DND-41 (cell line): Measurements from ENCODE around the gene CHST1.

Source experiments
- ATAC-seq: fragments of 200-7000 bp; cut with Tn5 transposase; 3 replicates; pipeline ENCODE4 v1.9.1; 2021; ENCODE audit warnings: low read depth; ENCODE audit not compliant: insufficient read depth
- DNase-seq: peaks from one replicate; pipeline ENCODE4 v3.0.0-alpha.2; 2020
- H2AFZ ChIP-seq: 2 replicates; pipeline ENCODE4 v1.6.0; 2012; ENCODE audit warnings: low read depth, low read length
- H3K27ac ChIP-seq: 2 replicates; pipeline ENCODE4 v1.5.1; 2012; ENCODE audit warnings: low read length, inconsistent platforms
- H3K27me3 ChIP-seq: fragments of 200-600 bp; sonication (generic); 2 replicates; pipeline ENCODE4 v1.6.0; 2012; ENCODE audit warnings: low read length, mild to moderate bottlenecking, inconsistent platforms; ENCODE audit not compliant: insufficient read depth, poor library complexity
- H3K36me3 ChIP-seq: 2 replicates; pipeline ENCODE4 v1.5.1; 2012; ENCODE audit warnings: low read length, inconsistent platforms; ENCODE audit not compliant: insufficient read depth
- H3K4me1 ChIP-seq: 2 replicates; pipeline ENCODE4 v1.5.1; 2012; ENCODE audit warnings: mild to moderate bottlenecking, low read length; ENCODE audit not compliant: insufficient read depth
- H3K4me2 ChIP-seq: 2 replicates; pipeline ENCODE4 v1.6.0; 2012; ENCODE audit warnings: mild to moderate bottlenecking, moderate library complexity, low read length, inconsistent platforms; ENCODE audit not compliant: insufficient read depth
- H3K4me3 ChIP-seq, 2 experiments: fragments of 200-600 bp in 1 of 2; shearing (Covaris generic) in 1 of 2; 2 replicates each; pipeline ENCODE4 v1.5.1; 2012 to 2016; ENCODE audit warnings: inconsistent platforms in 2 of 2, low read length in 2 of 2, mild to moderate bottlenecking in 2 of 2, low read depth in 1 of 2, moderate library complexity in 1 of 2
- H3K79me2 ChIP-seq: 2 replicates; pipeline ENCODE4 v1.6.0; 2012; ENCODE audit warnings: low read length, inconsistent platforms; ENCODE audit not compliant: insufficient read depth
- H3K9ac ChIP-seq: 2 replicates; pipeline ENCODE4 v1.6.0; 2012; ENCODE audit warnings: low read depth, mild to moderate bottlenecking, inconsistent platforms, low read length, moderate library complexity
- H3K9me3 ChIP-seq: 2 replicates; pipeline ENCODE4 v1.5.1; 2012; ENCODE audit warnings: low read length, moderate library complexity, mild to moderate bottlenecking, inconsistent platforms; ENCODE audit not compliant: insufficient read depth, severe bottlenecking
- H4K20me1 ChIP-seq: 2 replicates; pipeline ENCODE4 v1.6.0; 2012; ENCODE audit warnings: low read length; ENCODE audit not compliant: insufficient read depth
- EZH2 ChIP-seq: IDR thresholded peaks from 3 replicates; pipeline ENCODE4 v1.6.1; 2012; ENCODE audit warnings: borderline replicate concordance, low read depth, mild to moderate bottlenecking, moderate library complexity, low read length, inconsistent platforms; ENCODE audit not compliant: severe bottlenecking
- TF ChIP-seq, protein P1 (sequence below): IDR thresholded peaks from 2 replicates; pipeline ENCODE4 v1.5.1; 2012; ENCODE audit warnings: borderline replicate concordance, low read length, moderate library complexity, mild to moderate bottlenecking; ENCODE audit not compliant: poor library complexity, severe bottlenecking; ENCODE audit errors: extremely low read depth

CHST1 gene

GRCh38 chr11:45684440-45684839 lies 19.0 kb upstream of the CHST1 start:
- ATAC-seq: no peak
- peak overlapping the region; percentile 67 for H3K27ac ChIP-seq
- TF ChIP-seq, protein P1, sequence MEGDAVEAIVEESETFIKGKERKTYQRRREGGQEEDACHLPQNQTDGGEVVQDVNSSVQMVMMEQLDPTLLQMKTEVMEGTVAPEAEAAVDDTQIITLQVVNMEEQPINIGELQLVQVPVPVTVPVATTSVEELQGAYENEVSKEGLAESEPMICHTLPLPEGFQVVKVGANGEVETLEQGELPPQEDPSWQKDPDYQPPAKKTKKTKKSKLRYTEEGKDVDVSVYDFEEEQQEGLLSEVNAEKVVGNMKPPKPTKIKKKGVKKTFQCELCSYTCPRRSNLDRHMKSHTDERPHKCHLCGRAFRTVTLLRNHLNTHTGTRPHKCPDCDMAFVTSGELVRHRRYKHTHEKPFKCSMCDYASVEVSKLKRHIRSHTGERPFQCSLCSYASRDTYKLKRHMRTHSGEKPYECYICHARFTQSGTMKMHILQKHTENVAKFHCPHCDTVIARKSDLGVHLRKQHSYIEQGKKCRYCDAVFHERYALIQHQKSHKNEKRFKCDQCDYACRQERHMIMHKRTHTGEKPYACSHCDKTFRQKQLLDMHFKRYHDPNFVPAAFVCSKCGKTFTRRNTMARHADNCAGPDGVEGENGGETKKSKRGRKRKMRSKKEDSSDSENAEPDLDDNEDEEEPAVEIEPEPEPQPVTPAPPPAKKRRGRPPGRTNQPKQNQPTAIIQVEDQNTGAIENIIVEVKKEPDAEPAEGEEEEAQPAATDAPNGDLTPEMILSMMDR: no peak
- TF ChIP-seq EZH2: no peak

DNA sequence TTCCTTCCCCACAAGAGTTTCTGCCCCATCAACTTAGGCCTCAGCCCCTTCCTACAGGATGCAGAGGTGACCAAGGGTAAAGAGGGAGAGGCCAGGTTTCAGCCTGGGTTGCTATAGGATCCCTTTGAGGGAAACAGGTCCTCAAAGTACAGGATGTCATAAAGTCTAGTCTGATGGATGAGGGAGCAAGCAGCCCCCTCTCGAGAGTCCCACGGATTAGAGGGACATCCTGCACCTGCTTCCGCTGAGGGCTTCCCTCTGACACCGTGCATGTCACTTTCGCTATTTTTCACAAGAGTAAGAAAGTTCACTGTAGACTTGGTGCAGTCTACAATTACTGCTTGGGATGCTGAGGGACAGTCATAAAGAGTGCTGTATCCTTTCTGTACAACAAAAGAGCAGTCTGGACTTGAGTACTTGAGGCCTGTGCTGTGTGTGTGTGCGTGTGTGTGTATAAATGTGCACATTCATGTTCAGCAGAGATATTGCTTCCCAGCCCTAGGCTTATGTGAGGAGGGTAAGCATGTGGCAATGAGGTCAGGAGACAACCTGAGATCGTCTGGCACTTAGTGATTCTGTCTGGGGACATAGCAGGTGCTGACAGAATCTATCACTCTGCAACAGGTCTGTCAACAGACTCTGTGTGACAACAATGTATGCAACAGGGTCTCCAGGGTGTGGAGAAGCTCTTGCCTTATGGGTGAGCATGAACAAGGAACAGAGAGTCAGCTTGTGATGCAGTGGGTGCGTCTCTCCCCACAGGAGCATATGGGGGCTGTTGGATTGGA lies 18.0 kb upstream of the CHST1 start:
- no peak overlapping the region for H2AFZ ChIP-seq
- no peaks in the 10 kb centered on the region for H3K36me3 ChIP-seq
- H3K4me3 ChIP-seq: no peak overlapping the region
- H3K27ac ChIP-seq: peak overlapping the region; percentile 67
- no peak for TF ChIP-seq EZH2
- TF ChIP-seq, protein P1: no peak
- DNase-seq (peak; percentile 47), ATAC-seq (peak; percentile 82)
- peak overlapping the region; percentile 22; the same call in 1 of the 2 replicates for H3K9ac ChIP-seq
- H3K4me2 ChIP-seq: peak overlapping the region; percentile 24; the same call in 1 of the 2 replicates
- H3K9me3 ChIP-seq: no peaks in the 10 kb centered on the region
- no peaks in the 10 kb centered on the region for H4K20me1 ChIP-seq
- H3K27me3 ChIP-seq: peaks cover under 1% of the 10 kb centered on the region
- peaks cover 45% of the 10 kb centered on the region for H3K4me1 ChIP-seq
- no peaks in the 10 kb centered on the region for H3K79me2 ChIP-seq

More at GRCh38 chr11:45684440-45684839, 19.0 kb upstream of the CHST1 start:
- no peak for DNase-seq
- H3K9ac ChIP-seq: 0 out of 2 replicates have a peak overlapping the region, but pooled peaks have one; percentile 22
- H4K20me1 ChIP-seq: no peaks in the 10 kb centered on the region
- H3K27me3 ChIP-seq: peaks cover 5% of the 10 kb centered on the region
- peaks cover 54% of the 10 kb centered on the region for H3K4me1 ChIP-seq
- H3K4me2 ChIP-seq: peak overlapping the region; percentile 24; the same call in 1 of the 2 replicates
- no peaks in the 10 kb centered on the region for H3K79me2 ChIP-seq
- H3K36me3 ChIP-seq: no peaks in the 10 kb centered on the region
- no peaks in the 10 kb centered on the region for H3K9me3 ChIP-seq
- no peak overlapping the region for H2AFZ ChIP-seq
- no peak overlapping the region for H3K4me3 ChIP-seq

- Histone ChIP-seq H3K36me3 (no peaks in the 10 kb centered on the region), H2AFZ (no peak overlapping the region), H3K9ac (no peak overlapping the region), H3K9me3 (no peaks in the 10 kb centered on the region), H3K79me2 (no peaks in the 10 kb centered on the region), H4K20me1 (no peaks in the 10 kb centered on the region), H3K27ac (no peak overlapping the region), H3K4me3 (no peak overlapping the region), H3K4me1 (peaks cover 32% of the 10 kb centered on the region), H3K4me2 (no peak overlapping the region), H3K27me3 (no peaks in the 10 kb centered on the region)
- DNase-seq (no peak), ATAC-seq (no peak)
- no peak for TF ChIP-seq EZH2
- TF ChIP-seq, protein P1: no peak
Observed at GRCh38 chr11:45679806-45680205, 14.4 kb upstream of the CHST1 start.
